Adrenal gland (tissue), 12 donors: ENCODE measurements around the gene GRM4. TPM values are rescaled to one million over a fixed set of nuclear protein-coding genes. Genes with fewer than 3 reads are reported as not detected.

Source experiments
- DNase-seq, 7 donors: peaks; one replicate each; pipeline ENCODE4 v3.0.0-alpha.2; 2019 to 2020
- H3K27ac ChIP-seq, 5 donors: fragments of 200-600 bp; sonication (generic) in 4 of 5; 1 replicate in 3 of 5; 2 replicates in 2 of 5; pipeline versions ENCODE4 v1.5.1 to v1.8.0; 2016 to 2020; ENCODE audit warnings: mild to moderate bottlenecking in 1 of 5
- H3K27me3 ChIP-seq: fragments of 200-600 bp; 2 replicates; pipeline ENCODE4 v1.8.0; 2021
- H3K36me3 ChIP-seq, 2 donors: fragments of 200-600 bp; replicated peaks in 1 of 2; 1 replicate in 1 of 2; 2 replicates in 1 of 2; pipeline versions ENCODE4 v1.5.1 to v1.8.0; 2018 to 2022
- H3K4me1 ChIP-seq, 2 donors: fragments of 200-600 bp; replicated peaks in 1 of 2; 1 replicate in 1 of 2; 2 replicates in 1 of 2; pipeline versions ENCODE4 v1.5.1 to v1.8.0; 2018 to 2021
- H3K4me3 ChIP-seq, 4 donors: fragments of 200-600 bp; sonication (generic) in 3 of 4; one replicate each; pipeline ENCODE4 v1.5.1; 2016 to 2018
- H3K9me3 ChIP-seq, 3 donors: fragments of 200-600 bp; sonication (generic) in 1 of 3; replicated peaks in 1 of 3; 1 replicate in 2 of 3; 2 replicates in 1 of 3; pipeline versions ENCODE4 v1.5.1 to v1.8.0; 2016 to 2021
- POLR2A ChIP-seq, 2 donors: fragments of 450-650 bp; IDR thresholded peaks; one replicate each; pipeline ENCODE4 v1.6.1; 2017; ENCODE audit warnings: antibody characterized with exemption in 2 of 2, mild to moderate bottlenecking in 2 of 2, moderate library complexity in 1 of 2
- WGBS, 4 donors: extraction: QIAGEN DNeasy Blood & Tissue Kit in 2 of 4; methylation state at CpG; one replicate each; pipeline versions ENCODE4 v1.1.5 to v1.1.7; 2013 to 2017; 5-methylcytosine and 5-hydroxymethylcytosine counted together
- intact Hi-C, 2 donors: fragments of 100-400 bp; cut with DNase I; formaldehyde crosslinking; loops; one replicate each; pipeline versions ENCODE4 v1.14.1 to v1.15.0; 2022 to 2023
- polyA plus RNA-seq, 3 donors: library from polyadenylated mRNA; stranded (reverse); fragments of 200-250 nt in 2 of 3; fragments of 350-450 nt in 1 of 3; fragmentation: Illumina TruSeq in 1 of 3; extraction: RNeasy Lipid Tissue Mini Kit (QIAGEN cat#74804) in 1 of 3; gene quantifications; one replicate each; pipeline ENCODE4 v1.2.3, GENCODE V29; 2013 to 2014
- total RNA-seq, 9 donors: library from RNA; depleted of rRNA in 4 of 9; stranded (reverse); fragments of >200 nt in 4 of 9; fragments of 120-200 nt in 1 of 9; fragmentation: NEBNext Ultra II Directional in 1 of 9; extraction: Animal tissue kit (Norgen Biotek cat#: 25700) in 1 of 9; gene quantifications; one replicate each; pipeline versions ENCODE4 v1.1.0 to v1.2.4, GENCODE V29; 2013 to 2023
- TF ChIP-seq, protein P1 (sequence below), 6 experiments: fragments of 450-650 bp in 4 of 6; fragments of 200-600 bp in 2 of 6; sonication (generic) in 1 of 6; IDR thresholded peaks; 1 replicate in 5 of 6; 2 replicates in 1 of 6; pipeline versions ENCODE4 v1.5.1 to v1.8.0; 2016 to 2021; ENCODE audit warnings: antibody characterized with exemption in 6 of 6, mild to moderate bottlenecking in 2 of 6, moderate library complexity in 1 of 6
- donor health status: healthy with polysubstance abuse.
- donor health status: Bipolar disorder and iron deficiency.
- donor health status: DM: yes; HTN: yes; CAD: no.
- donor health status: DM: no; HTN: no; CAD: no.
- donor health status: DM: no; HTN: no; CAD: no.
- donor health status: DM: yes; HTN: yes; CAD: no.

The GRM4 gene
- total and polyA plus RNA-seq, 12 donors: 0.06 TPM; not detected in 11

DNA sequence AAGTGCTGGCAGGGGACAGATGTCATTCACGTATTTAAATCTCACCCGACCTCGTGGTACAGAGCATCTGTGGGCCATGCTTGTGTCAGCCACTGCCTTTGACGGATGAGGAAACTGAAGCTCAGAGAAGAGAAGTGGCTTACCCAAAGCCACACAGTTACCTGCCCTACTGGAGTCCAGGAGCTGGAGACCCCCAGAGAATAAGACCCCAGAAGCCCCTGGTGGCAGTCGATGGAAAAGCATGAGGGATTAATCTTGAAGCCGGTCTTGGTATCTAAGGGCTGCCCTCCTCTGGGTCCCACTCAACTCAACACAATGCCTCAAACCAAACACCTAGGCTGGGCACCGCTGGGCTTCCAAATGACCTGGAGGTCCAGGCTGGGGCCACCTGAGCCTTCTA lies 83.1 kb downstream of the GRM4 start:
- Histone ChIP-seq H3K9me3 (no peaks in the 10 kb centered on the region), H3K36me3 (no peaks in the 10 kb centered on the region), H3K4me3 (no peak overlapping the region), H3K4me1 (no peaks in the 10 kb centered on the region), H3K27me3 (peaks cover 12% of the 10 kb centered on the region), H3K27ac (no peak overlapping the region)
- no peak for TF ChIP-seq POLR2A (IDR thresholded peaks at IDR 0.05)
- TF ChIP-seq, protein P1, sequence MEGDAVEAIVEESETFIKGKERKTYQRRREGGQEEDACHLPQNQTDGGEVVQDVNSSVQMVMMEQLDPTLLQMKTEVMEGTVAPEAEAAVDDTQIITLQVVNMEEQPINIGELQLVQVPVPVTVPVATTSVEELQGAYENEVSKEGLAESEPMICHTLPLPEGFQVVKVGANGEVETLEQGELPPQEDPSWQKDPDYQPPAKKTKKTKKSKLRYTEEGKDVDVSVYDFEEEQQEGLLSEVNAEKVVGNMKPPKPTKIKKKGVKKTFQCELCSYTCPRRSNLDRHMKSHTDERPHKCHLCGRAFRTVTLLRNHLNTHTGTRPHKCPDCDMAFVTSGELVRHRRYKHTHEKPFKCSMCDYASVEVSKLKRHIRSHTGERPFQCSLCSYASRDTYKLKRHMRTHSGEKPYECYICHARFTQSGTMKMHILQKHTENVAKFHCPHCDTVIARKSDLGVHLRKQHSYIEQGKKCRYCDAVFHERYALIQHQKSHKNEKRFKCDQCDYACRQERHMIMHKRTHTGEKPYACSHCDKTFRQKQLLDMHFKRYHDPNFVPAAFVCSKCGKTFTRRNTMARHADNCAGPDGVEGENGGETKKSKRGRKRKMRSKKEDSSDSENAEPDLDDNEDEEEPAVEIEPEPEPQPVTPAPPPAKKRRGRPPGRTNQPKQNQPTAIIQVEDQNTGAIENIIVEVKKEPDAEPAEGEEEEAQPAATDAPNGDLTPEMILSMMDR (IDR thresholded peaks at IDR 0.05): no peak
- DNase-seq: no peak
- WGBS, 4 donors: 61 to 78% (median 69%) methylated on average over 5 to 7 of the region's 7 CpGs
- intact Hi-C loops: no loop called here

DNA sequence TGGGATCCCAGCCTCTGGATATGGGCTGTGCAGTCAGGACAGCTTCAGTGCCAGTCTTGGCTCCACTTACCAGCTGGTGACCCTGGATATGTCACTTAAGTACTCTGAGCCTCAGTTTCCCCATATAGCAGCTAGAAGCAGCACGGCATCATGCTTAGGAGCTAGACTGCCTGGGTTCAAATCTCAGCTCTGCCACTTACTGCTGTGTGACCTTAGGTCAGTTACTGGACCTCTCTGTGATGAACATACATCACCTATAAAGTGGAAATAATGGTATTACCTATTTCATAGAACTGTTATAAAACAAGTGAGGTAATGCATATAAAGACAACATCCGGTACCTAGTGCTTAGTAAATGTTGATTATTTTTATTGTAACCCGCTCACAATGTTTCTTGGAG lies 83.7 kb downstream of the GRM4 start:
- DNase-seq: no peak
- Histone ChIP-seq H3K27ac (no peak overlapping the region), H3K27me3 (peaks cover 12% of the 10 kb centered on the region), H3K4me3 (no peak overlapping the region), H3K9me3 (no peaks in the 10 kb centered on the region), H3K36me3 (no peaks in the 10 kb centered on the region), H3K4me1 (no peaks in the 10 kb centered on the region)
- intact Hi-C loops: no loop called here
- 82 to 90% (median 85%) methylated on average over 3 of the region's 3 CpGs for WGBS, 4 donors
- no peak for TF ChIP-seq POLR2A (IDR thresholded peaks at IDR 0.05)
- TF ChIP-seq, protein P1 (IDR thresholded peaks at IDR 0.05): no peak

DNA sequence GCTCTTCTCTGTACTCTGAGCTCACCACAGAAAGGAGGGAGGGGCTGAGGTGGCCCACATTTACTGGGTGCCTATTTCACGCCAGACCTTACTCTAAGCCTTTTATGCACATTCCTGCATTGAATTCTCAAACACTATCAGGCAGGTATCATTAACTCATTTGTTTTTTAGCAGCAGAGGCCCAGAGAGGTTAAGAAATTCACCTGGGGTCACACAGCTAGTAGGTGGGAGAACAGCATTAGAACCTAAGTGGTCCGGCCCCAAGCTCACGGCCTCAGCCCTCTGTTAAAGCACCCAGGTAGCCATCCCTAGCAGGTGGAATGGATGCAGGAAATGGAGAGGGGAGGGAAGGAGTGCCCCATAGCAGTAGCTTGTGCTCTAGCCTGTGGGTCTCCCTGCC lies 84.5 kb downstream of the GRM4 start:
- intact Hi-C loops: no loop called here

DNA sequence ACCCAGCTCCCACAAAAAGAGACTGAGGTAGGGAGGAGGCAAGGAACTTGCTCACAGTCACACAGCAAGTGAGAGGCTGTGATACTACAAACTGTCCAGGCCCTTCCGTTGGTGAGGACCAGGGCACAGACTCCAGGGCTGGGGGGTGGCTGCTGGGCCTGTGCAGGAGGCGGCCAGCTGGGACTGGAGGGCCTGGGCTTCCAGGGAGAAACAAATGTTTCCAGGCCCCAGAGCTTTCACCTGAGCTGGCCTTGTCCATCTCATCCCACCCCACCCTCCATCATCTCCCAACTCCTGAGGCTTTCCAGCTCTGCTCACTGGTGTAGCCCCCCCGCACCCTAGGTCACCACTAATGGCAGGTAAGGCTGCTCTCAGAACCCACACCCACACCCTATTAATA lies 86.0 kb downstream of the GRM4 start:
- no peak for TF ChIP-seq POLR2A (IDR thresholded peaks at IDR 0.05)
- TF ChIP-seq, protein P1 (IDR thresholded peaks at IDR 0.05): no peak
- peaks cover 12% of the 10 kb centered on the region for H3K27me3 ChIP-seq
- WGBS, 4 donors: 81 to 100% (median 90%) methylated on average over 2 to 3 of the region's 3 CpGs
- no peaks in the 10 kb centered on the region for H3K9me3 ChIP-seq
- intact Hi-C loops: loop anchor here in 1 of 2 donors (5.0 kb wide), 1 partner anchor 92 kb away; no protein-coding TSS in a partner anchor
- no peaks in the 10 kb centered on the region for H3K36me3 ChIP-seq
- no peaks in the 10 kb centered on the region for H3K4me1 ChIP-seq
- H3K27ac ChIP-seq: no peak overlapping the region
- DNase-seq: no peak
- no peak overlapping the region for H3K4me3 ChIP-seq

More for the DNA sequence above, 84.5 kb downstream of the GRM4 start:
- Histone ChIP-seq H3K4me3 (no peak overlapping the region), H3K27ac (no peak overlapping the region), H3K4me1 (no peaks in the 10 kb centered on the region), H3K27me3 (peaks cover 12% of the 10 kb centered on the region), H3K36me3 (no peaks in the 10 kb centered on the region), H3K9me3 (no peaks in the 10 kb centered on the region)
- 52 to 68% (median 61%) methylated on average over 3 of the region's 3 CpGs for WGBS, 4 donors
- no peak for TF ChIP-seq POLR2A (IDR thresholded peaks at IDR 0.05)
- TF ChIP-seq, protein P1 (IDR thresholded peaks at IDR 0.05): no peak
- DNase-seq: no peak
